HG02588 (cell line): ENCODE measurements around the gene SCN5A.
A peak's percentile ranks its signal among the peaks of the same experiment; 100 is the strongest.

Experiments used
- ATAC-seq: cut with Tn5 transposase; IDR thresholded peaks from one replicate; pipeline ENCODE4 v1.9.1; 2021; ENCODE audit warnings: mild to moderate bottlenecking, moderate library complexity; ENCODE audit not compliant: unreplicated experiment

The SCN5A gene

DNA sequence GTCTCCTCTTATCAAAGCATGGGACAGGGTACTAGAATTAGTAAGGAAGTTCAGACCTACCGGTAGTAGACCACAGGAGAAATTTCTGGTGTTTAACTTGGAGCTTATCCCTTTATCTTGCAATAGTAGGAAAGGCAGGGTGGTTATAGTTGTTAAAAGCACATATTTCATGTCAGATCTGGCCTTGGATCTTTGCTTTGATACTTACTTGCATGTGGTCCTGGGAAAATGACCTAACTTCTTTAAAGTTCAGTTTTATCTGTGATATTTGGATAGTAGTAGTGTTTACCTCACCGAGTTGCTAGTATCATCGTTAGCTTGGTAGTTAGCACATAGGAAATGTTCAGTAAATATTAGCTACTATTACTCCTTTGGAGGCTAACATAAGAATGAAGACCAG is 137.9 kb downstream of the SCN5A start:
- ATAC-seq, result no peak

GRCh38 chr3:38510631-38511030 is 138.9 kb downstream of the SCN5A start:
- no peak for ATAC-seq

DNA sequence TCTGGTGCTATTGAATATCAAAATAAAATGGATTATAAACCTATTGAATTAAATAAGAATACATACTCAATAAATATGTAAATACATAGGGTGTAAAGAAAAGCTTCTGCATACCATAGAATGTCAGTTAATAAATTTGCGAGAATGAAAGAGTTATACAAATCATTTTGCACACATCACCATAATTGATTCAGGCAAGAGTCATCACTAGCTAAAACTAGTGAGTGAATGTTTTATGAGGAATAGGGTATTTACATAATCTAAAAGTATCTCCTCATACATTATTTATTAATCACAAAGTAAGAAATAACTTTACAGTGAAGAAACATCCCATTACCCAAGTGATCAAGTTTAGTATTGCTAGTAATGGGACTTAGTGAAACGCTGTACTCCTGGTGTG is 139.8 kb downstream of the SCN5A start:
- no peak for ATAC-seq

GRCh38 chr3:38507120-38507519 is 142.4 kb downstream of the SCN5A start:
- ATAC-seq, result peak; percentile 91

DNA sequence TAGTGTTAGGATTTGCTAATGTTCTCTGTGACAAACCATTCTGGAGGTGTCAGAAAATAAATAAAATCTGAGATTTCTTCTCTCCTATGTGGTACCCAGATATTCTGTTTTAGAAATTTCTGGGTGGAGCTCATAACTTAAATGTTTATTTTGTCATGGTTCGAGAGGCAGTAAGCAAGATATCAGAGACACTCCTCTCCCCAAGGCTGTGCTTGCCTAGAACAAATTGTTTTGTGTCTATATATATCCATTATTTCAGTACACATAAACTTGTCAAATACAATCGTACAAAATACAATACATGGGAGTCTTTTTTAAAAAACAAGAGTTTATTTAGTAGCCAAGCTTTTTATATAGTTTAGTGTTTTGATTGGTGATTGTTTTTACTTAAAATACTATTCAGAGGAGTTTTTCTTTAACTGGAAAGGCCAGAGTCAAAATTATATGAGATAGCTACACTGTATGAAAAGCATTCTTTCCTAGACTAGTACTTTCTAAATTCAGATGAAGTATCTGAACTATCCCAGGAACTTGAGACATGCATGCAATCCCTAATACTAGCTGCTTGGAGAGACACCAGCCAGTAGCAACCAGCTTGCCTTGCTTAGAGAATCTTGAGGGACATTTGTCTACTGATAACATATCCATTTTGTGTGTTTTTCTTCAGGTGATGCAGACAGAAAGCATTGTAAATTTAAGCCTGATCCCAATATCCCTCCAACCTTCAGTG is 148.6 kb downstream of the SCN5A start:
- ATAC-seq, result no peak
